Stimulated activated CD8-positive, alpha-beta memory T cell treated with anti-CD3 and anti-CD28 coated beads, Interleukin-15, amount 100 ng/mL, for 48 hours (primary cell): ENCODE measurements around the gene PYY.
A peak's percentile ranks its signal among the peaks of the same experiment; 100 is the strongest.
"Not testable (repeated sequence)": the region's sequence is repeated elsewhere in the genome, so short reads cannot be mapped to it uniquely, and the experiment has no call there.

Experiments
- DNase-seq, 2 donors: peaks; one replicate each; pipeline ENCODE4 v3.0.0-alpha.2; 2020; ENCODE audit warnings: low read depth in 2 of 2

PYY gene

GRCh38 chr17:43953746-43954145 is at the start of gene PYY:
TSS of gene PYY (minus strand) at chr17:43953940. CDS start at chr17:43953483, 457 bp downstream.
- DNase-seq, result no peak

GRCh38 chr17:44002141-44002848 is 48.6 kb upstream of the PYY start:
- DNase-seq, result no peak

DNA sequence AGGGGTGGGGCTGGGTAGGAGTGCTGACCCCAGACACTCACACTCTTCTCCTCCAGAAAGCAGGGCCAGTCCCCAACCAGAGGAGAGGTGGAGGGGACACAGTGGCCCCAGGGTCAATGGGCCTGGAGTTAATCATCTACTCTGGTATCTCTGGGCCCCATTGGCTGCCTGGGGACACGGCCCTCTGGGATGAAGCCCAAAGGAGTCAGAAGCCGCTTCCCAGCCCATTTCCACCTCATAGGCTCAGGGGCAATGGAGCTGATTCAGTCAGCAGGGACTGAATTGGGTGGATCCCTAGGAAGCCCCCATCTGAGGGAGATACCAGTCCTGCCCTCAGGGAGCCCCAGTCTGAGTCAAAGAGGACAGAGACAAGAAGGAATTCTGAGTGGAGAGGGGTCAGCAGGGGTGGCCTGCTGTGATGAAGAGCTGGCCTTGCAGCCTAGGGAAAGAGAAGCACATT is 47.8 kb upstream of the PYY start:
- DNase-seq, result no peak

GRCh38 chr17:44000871-44001460 is 47.2 kb upstream of the PYY start:
- no peak for DNase-seq

GRCh38 chr17:44000141-44000860 is 46.6 kb upstream of the PYY start:
- no peak for DNase-seq

DNA sequence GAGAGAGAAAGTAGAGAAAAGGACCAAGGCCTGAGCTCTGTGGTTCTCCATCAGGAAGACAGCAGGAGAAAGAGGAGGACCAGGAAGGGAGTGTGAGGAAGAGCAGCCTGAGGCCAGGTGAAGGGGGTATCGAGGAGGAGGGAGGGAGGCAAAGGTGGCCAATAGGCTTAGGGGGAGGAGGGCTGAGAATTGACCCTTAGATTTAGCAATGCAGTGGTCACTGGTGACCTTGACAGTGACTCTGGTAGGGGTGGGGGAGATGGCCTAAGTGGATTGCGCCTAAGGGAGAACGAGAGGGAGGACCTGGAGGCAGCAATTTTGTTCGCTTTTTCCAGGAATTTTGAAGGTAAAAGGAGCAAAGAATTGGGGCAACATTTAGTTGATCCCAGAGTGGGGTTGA is 45.3 kb upstream of the PYY start:
- DNase-seq, result no peak

DNA sequence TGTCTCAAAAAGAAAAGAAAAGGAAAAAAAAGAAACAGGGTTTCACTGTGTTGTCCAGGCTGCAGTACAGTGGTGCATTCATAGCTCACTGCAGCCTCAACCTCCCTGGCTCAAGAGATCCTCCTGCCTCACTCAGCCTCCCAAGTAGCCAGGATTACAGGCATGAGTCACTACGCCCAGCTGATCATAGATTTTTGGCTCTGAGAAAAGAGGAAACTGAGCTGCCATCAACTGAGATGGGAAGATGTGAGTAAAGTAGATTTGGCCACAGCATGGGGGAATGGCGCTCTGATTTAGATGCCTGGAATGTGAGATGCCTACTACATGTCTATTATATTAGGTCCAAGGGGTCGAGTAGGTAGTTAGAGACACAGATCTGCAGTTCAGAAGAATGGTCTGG is 44.8 kb upstream of the PYY start:
- DNase-seq, result no peak

DNA sequence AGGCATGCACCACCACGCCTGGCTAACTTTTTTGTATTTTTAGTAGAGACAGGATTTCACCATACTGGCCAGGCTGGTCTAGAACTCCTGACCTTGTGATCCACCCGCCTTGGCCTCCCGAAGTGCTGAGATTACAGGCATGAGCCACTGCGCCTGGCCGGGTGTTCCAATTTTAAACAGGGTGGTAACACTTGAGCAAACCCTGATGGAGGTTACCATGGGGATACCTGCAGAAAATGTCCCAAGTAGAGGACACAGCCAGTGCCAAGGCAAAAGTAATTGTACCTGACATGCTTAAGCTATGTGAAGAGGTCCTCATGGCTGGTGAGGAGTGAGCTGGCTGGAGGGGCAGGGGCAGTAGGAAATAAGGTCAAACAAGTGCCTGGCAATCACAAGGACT is 43.4 kb upstream of the PYY start:
- not testable (repeated sequence) for DNase-seq

GRCh38 chr17:43995150-43995471 is 41.4 kb upstream of the PYY start:
- DNase-seq, result no peak

DNA sequence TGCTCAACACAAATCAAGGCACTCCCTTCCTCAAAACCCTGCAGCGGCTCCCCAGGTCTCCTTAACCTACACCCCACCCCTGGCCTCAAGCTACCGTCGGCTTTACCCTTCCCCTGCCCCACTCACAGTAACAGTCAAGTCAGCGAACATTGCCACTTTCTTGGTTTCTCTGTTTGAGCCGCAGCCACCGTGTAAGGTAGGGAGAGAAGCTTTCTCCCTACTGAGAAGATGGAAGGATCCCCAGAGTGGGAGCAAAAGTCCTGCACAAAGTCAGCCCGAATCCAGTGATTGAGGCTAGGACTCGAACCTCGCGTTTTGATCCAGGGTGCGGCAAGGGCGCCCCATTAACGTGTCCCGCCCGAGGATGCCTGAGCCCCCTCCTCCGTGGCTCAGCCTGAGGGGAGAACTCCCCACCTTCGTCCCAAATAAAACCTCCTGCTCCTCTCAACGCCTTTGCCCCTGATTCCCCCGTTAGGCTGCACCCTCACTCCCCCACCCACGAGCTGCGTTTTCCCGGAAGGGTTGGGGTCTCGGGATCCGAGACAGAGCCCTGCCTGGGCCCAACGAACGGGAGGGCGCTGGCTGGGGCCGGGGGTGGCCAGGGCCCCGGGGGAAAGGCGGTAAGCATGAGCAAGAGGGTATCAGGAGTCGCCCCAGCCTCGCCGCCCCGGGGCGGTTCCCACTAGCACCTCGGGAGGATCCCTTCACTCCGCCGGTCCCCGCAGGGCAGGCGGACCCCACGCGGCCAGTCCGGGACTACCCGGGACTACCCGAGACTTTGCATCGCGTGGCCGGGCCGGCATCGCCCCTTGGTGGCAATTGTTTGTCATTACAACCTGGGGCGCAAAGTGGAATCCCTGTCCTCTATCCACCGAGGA is 40.8 kb upstream of the PYY start:
- DNase-seq, result peak; percentile 48 to 53

DNA sequence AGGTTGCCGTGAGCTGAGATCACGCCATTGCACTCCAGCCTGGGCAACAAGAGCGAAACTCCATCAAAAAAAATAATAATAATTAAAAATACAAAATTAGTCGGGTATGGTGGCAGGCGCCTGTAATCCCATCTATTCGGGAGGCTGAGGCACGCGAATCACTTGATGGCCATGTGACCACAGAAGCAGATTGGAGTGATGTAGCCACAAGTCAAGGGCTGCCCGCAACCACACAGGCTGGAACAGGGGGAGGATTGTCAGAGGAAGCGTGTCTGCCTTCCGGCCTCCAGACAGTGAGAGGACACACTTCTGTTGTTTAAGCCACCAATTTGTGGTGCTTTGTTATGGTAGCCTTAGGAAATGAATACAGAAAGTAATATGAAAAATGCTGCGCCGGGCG is 38.9 kb upstream of the PYY start:
- no peak for DNase-seq

DNA sequence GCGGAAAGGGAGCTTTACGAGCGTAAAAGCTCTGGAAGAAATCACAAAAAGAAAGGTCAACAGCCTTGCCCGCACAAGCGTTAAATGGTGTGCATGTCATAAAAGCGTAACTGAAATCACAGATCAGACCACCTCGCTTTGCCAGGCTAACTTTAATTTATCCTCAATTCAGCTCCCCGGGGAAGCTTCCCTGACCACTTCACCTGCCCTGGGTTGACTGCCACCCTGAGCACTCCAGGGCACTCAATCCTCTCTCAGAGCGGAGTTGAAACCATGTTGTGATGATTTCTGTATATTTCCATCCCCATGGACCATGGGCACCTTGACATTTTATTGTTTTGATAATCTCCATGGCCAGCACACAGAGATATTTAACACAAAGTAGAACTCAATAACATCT is 34.6 kb upstream of the PYY start:
- no peak for DNase-seq

DNA sequence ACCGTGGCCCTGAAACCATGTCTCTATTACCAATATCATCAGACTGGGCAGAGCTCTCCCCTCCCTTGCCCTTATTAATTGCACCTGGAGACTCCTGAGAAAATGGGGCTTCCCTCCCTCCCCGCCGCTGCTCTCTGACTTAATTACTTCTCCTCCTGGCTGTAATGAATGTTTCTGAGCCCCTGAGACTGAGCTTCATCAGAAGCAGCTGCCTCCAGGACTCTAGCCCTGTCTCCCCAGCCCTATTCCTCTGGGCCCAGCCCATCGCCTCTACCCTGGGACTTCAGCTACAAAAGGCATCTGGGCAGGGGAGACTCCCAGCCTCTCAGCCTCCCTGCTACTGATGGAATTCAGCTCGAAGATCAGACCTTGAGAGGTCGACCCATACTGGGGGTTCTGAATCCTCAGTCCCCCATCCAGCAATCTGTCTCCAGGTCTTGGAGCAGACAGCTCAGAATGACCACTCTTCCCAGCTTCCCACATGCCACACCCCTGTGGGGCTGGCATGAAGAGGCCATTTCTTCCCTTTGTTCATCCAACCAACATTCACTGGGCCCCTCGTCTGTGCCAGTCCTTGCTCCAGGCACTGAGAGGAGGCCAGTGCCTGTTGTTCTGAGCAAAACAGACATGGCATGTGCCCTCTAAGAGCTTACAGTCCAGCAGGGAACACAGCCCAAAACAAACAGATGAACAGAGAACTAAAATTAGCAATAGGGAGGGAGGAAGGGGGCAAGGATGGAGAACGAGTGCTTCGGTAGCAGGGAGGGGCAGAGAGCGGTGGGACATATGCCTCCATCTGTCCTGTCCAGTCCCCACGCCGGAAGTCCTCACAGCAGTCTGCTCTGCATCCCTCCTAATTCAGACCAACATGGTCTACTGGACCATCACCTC is 33.6 kb upstream of the PYY start:
- no peak for DNase-seq

GRCh38 chr17:43986225-43986981 is 32.7 kb upstream of the PYY start:
- no peak for DNase-seq

- DNase-seq, result no peak
Observed at GRCh38 chr17:43984521-43984920, 30.8 kb upstream of the PYY start.

- DNase-seq, result no peak
Observed at GRCh38 chr17:43983515-43984411, 30.0 kb upstream of the PYY start.

GRCh38 chr17:43983196-43983514 is 29.4 kb upstream of the PYY start:
- no peak for DNase-seq

- no peak for DNase-seq
Observed at GRCh38 chr17:43982171-43982570, 28.4 kb upstream of the PYY start.

DNA sequence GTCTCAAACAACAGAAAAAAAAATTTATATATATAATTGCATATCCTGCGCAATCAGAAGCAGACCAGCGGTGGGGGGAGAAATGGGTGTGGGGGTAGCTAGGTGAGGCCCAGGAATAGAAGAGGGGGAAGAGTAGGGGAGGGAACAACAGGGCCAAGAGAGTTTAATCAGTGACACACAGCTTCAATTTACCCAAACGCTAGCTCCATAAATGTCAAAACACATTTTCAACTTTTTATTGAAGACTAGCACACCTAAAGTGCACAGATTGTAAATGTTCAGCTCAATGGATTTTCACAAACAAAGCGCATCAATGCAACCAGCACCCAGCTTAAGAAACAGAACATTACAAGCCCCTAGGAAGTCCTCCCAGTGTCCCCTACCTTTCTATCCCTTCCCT is 25.9 kb upstream of the PYY start:
- no peak for DNase-seq

DNA sequence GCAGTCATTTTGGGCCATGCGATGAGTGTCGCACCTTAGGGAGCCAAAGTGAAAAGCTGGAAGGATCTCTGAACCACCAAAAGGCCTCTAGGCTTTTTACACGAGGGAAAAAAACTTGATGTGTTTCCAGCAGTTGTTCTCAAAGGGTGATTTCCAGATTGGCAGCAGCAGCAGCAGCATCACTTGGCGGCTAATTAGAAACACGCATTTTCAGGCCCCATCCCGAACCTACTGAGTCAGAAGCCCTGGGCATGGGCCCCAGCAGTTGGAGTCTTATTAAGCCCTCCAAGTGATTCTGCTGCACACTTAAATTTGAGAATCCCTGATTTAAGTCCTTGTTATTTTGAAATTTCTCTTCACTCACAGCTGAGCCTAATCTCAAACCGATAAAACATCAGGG is 25.3 kb upstream of the PYY start:
- no peak for DNase-seq
